Endothelial cell of umbilical vein (primary cell): ENCODE data around the gene PIM3.

ENCODE experiments used
- CTCF ChIP-seq, 2 donors: IDR thresholded peaks; 1 replicate in 1 of 2; 2 replicates in 1 of 2; pipeline ENCODE4 v1.5.1; 2011; ENCODE audit warnings: low read length in 2 of 2, mild to moderate bottlenecking in 2 of 2, moderate library complexity in 2 of 2, control low read depth in 1 of 2, inconsistent platforms in 1 of 2, low read depth in 1 of 2; ENCODE audit not compliant: insufficient read depth in 1 of 2; ENCODE audit errors: extremely low read depth in 1 of 2
- EZH2 ChIP-seq: IDR thresholded peaks from 2 replicates; pipeline ENCODE4 v1.6.1; 2012; ENCODE audit warnings: borderline replicate concordance, low read depth, mild to moderate bottlenecking, moderate library complexity, low read length, inconsistent platforms; ENCODE audit not compliant: severe bottlenecking
- FOS ChIP-seq: IDR thresholded peaks from 2 replicates; pipeline ENCODE4 v1.6.1; 2011; ENCODE audit warnings: mild to moderate bottlenecking, low read length, moderate library complexity, borderline replicate concordance; ENCODE audit not compliant: insufficient read depth
- JUN ChIP-seq: IDR thresholded peaks from 2 replicates; pipeline ENCODE4 v1.6.1; 2011; ENCODE audit warnings: borderline replicate concordance, low read depth; ENCODE audit not compliant: insufficient read length, insufficient read depth
- MAX ChIP-seq: IDR thresholded peaks from 2 replicates; pipeline ENCODE4 v1.6.1; 2011; ENCODE audit not compliant: insufficient read depth, insufficient read length
- MYC ChIP-seq: IDR thresholded peaks from one replicate; pipeline ENCODE4 v1.6.1; 2011; ENCODE audit warnings: mild to moderate bottlenecking, low read depth, low read length
- POLR2A ChIP-seq: IDR thresholded peaks from 2 replicates; pipeline ENCODE4 v1.6.1; 2012; ENCODE audit warnings: low read depth, mild to moderate bottlenecking, control low read depth, low read length
- POLR2AphosphoS5 ChIP-seq: IDR thresholded peaks from 2 replicates; pipeline ENCODE4 v1.6.1; 2012; ENCODE audit warnings: low read depth, mild to moderate bottlenecking, control low read depth, low read length, moderate library complexity; ENCODE audit not compliant: insufficient read depth

GRCh38 chr22:49943405-49943765, 17.2 kb upstream of the PIM3 start:
- TF ChIP-seq POLR2AphosphoS5 (no peak), MYC (no peak), CTCF (IDR thresholded peaks at IDR 0.05; ENCODE audit: extremely low read depth in 1 of 2, insufficient read depth in 1 of 2, low read depth in 1 of 2, low read length in 2 of 2) (no peak), JUN (no peak), FOS (no peak), EZH2 (no peak), POLR2A (no peak), MAX (no peak)
